Sigmoid colon (tissue), 4 donors: ENCODE results near the gene KRTAP5-6.
"Not testable (repeated sequence)": the region's sequence is repeated elsewhere in the genome, so short reads cannot be mapped to it uniquely, and the experiment has no call there.

Experiments
- CTCF ChIP-seq, 4 experiments: fragments of 450-650 bp in 3 of 4; fragments of 200-600 bp in 1 of 4; IDR thresholded peaks; one replicate each; pipeline ENCODE4 v1.5.1; 2016 to 2019; ENCODE audit warnings: antibody characterized with exemption in 4 of 4, mild to moderate bottlenecking in 3 of 4, moderate library complexity in 2 of 4
- EP300 ChIP-seq, 4 donors: sonication (generic); formaldehyde crosslinking; IDR thresholded peaks; one replicate each; pipeline ENCODE4 v1.6.1; 2017; ENCODE audit warnings: antibody characterized with exemption in 4 of 4
- POLR2A ChIP-seq, 2 donors: fragments of 450-650 bp; IDR thresholded peaks; one replicate each; pipeline ENCODE4 v1.6.1; 2016; ENCODE audit warnings: antibody characterized with exemption in 2 of 2, mild to moderate bottlenecking in 2 of 2, moderate library complexity in 2 of 2
- POLR2AphosphoS5 ChIP-seq, 4 donors: sonication (generic); formaldehyde crosslinking; IDR thresholded peaks; one replicate each; pipeline ENCODE4 v1.6.1; 2017; ENCODE audit warnings: antibody characterized with exemption in 4 of 4

GRCh38 chr11:1688336-1688947 lies 8.6 kb upstream of the KRTAP5-6 start:
- TF ChIP-seq CTCF, POLR2A, EP300, POLR2AphosphoS5 (IDR thresholded peaks at IDR 0.05): not testable (repeated sequence)
